IMR-90 (cell line): ENCODE measurements around the gene TMEM100. TPM values are rescaled to one million over a fixed set of nuclear protein-coding genes. Genes with fewer than 3 reads are reported as not detected.

Experiments
- ATAC-seq: fragments of 200-7000 bp; cut with Tn5 transposase; 2 replicates; pipeline ENCODE4 v1.9.1; 2020; ENCODE audit warnings: low read depth, mild to moderate bottlenecking, moderate library complexity
- BruUV-seq: library from RNA; stranded (reverse); fragments of 400-500 nt; replicated peaks from 2 replicates; lab custom pipeline; 2021; lab: Mats Ljungman, UMichigan
- CTCF ChIA-PET: fragments of 300-600 bp; formaldehyde crosslinking; extraction: SDS; loops from one replicate; lab custom pipeline; 2021; ENCODE audit warnings: antibody characterized with exemption; lab: Yijun Ruan, JAX
- POLR2A ChIA-PET: fragments of 300-600 bp; sonication (Branson Sonifier 250); formaldehyde crosslinking; loops from one replicate; lab custom pipeline; 2022; ENCODE audit warnings: antibody characterized with exemption; ENCODE audit not compliant: unreplicated experiment; lab: Charles Lee
- DNase-seq: peaks from one replicate; pipeline ENCODE4 v3.0.0; 2013
- H2AFZ ChIP-seq: replicated peaks from 2 replicates; pipeline ENCODE3; 2013; ENCODE audit warnings: low read length, mild to moderate bottlenecking; ENCODE audit not compliant: poor library complexity
- H2AK5ac ChIP-seq: 2 replicates; pipeline ENCODE4 v1.6.1; 2013; ENCODE audit warnings: low read depth, low read length, inconsistent platforms
- H2AK9ac ChIP-seq: replicated peaks from 2 replicates; pipeline ENCODE3; 2013; ENCODE audit warnings: mild to moderate bottlenecking, low read depth, low read length, moderate library complexity; ENCODE audit not compliant: poor library complexity
- H2BK120ac ChIP-seq: 2 replicates; pipeline ENCODE4 v1.6.1; 2013; ENCODE audit warnings: low read depth, low read length, inconsistent platforms
- H2BK15ac ChIP-seq: 3 replicates; pipeline ENCODE4 v1.6.1; 2013; ENCODE audit warnings: low read depth, low read length, inconsistent platforms
- H2BK20ac ChIP-seq: 2 replicates; pipeline ENCODE4 v1.6.1; 2013; ENCODE audit warnings: low read depth, mild to moderate bottlenecking, inconsistent platforms, low read length, moderate library complexity
- H2BK5ac ChIP-seq: 2 replicates; pipeline ENCODE4 v1.6.1; 2013; ENCODE audit warnings: mild to moderate bottlenecking, low read depth, low read length, inconsistent platforms; ENCODE audit not compliant: poor library complexity, severe bottlenecking
- H3K14ac ChIP-seq: replicated peaks from 2 replicates; pipeline ENCODE4 v1.6.1; 2013; ENCODE audit warnings: low read depth, low read length, inconsistent platforms
- H3K18ac ChIP-seq: 2 replicates; pipeline ENCODE4 v1.6.1; 2013; ENCODE audit warnings: low read depth, low read length, control low read depth
- H3K23ac ChIP-seq: 2 replicates; pipeline ENCODE4 v1.6.1; 2013; ENCODE audit warnings: low read depth, low read length, inconsistent platforms
- H3K27ac ChIP-seq: 2 replicates; pipeline ENCODE4 v1.5.1; 2013; ENCODE audit warnings: mild to moderate bottlenecking, control low read depth, low read length; ENCODE audit not compliant: insufficient read depth
- H3K27me3 ChIP-seq: 2 replicates; pipeline ENCODE4 v1.6.1; 2013; ENCODE audit warnings: low read length; ENCODE audit not compliant: control insufficient read depth, insufficient read depth
- H3K36me3 ChIP-seq: 2 replicates; pipeline ENCODE4 v1.6.1; 2013; ENCODE audit warnings: low read length, mixed read lengths; ENCODE audit not compliant: control insufficient read depth, insufficient read depth
- H3K4ac ChIP-seq: 2 replicates; pipeline ENCODE4 v1.6.1; 2013; ENCODE audit warnings: low read depth, low read length, inconsistent platforms
- H3K4me1 ChIP-seq: 2 replicates; pipeline ENCODE4 v1.6.1; 2013; ENCODE audit warnings: low read length, mixed read lengths; ENCODE audit not compliant: control insufficient read depth, insufficient read depth
- H3K4me2 ChIP-seq: 2 replicates; pipeline ENCODE4 v1.6.1; 2013; ENCODE audit warnings: low read depth, mild to moderate bottlenecking, control low read depth, low read length, moderate library complexity
- H3K4me3 ChIP-seq: 2 replicates; pipeline ENCODE4 v1.5.1; 2013; ENCODE audit warnings: low read depth, mild to moderate bottlenecking, control low read depth, low read length, moderate library complexity; ENCODE audit not compliant: insufficient read depth
- H3K56ac ChIP-seq: 2 replicates; pipeline ENCODE4 v1.6.1; 2013; ENCODE audit warnings: low read length, inconsistent platforms; ENCODE audit not compliant: insufficient read depth; ENCODE audit errors: extremely low read depth
- H3K79me1 ChIP-seq, 2 experiments: 2 replicates each; pipeline ENCODE4 v1.6.1; 2013; ENCODE audit warnings: low read length in 2 of 2, inconsistent platforms in 1 of 2, low read depth in 1 of 2
- H3K9ac ChIP-seq: 2 replicates; pipeline ENCODE4 v1.6.1; 2013; ENCODE audit warnings: low read depth, low read length, control low read depth
- H3K9me1 ChIP-seq: 2 replicates; pipeline ENCODE4 v1.6.1; 2013; ENCODE audit warnings: low read length, inconsistent platforms; ENCODE audit not compliant: insufficient read depth
- H3K9me3 ChIP-seq: 2 replicates; pipeline ENCODE4 v1.6.1; 2013; ENCODE audit warnings: low read length; ENCODE audit not compliant: control insufficient read depth, insufficient read depth
- H4K20me1 ChIP-seq: 2 replicates; pipeline ENCODE4 v1.6.1; 2013; ENCODE audit warnings: low read length, inconsistent platforms; ENCODE audit not compliant: insufficient read depth
- H4K5ac ChIP-seq: 2 replicates; pipeline ENCODE4 v1.6.1; 2013; ENCODE audit warnings: mild to moderate bottlenecking, low read depth, low read length, control low read depth
- H4K8ac ChIP-seq, 2 experiments: 2 replicates each; pipeline ENCODE4 v1.6.1; 2013; ENCODE audit warnings: low read depth in 2 of 2, low read length in 2 of 2, control low read depth in 1 of 2, inconsistent platforms in 1 of 2
- H4K91ac ChIP-seq: 2 replicates; pipeline ENCODE4 v1.6.1; 2013; ENCODE audit warnings: low read depth, low read length, inconsistent platforms; ENCODE audit not compliant: insufficient read depth
- RFX5 ChIP-seq: IDR thresholded peaks from 2 replicates; pipeline ENCODE4 v1.8.0; 2012; ENCODE audit warnings: low read depth, mild to moderate bottlenecking, low read length, moderate library complexity
- SMC3 ChIP-seq: fragments of 150-350 bp; IDR thresholded peaks from 2 replicates; pipeline ENCODE4 v1.6.1; 2016; ENCODE audit warnings: low read depth, mild to moderate bottlenecking, antibody characterized with exemption, low read length, moderate library complexity
- WGBS, 2 experiments: methylation state at CpG; one replicate each; pipeline versions ENCODE4 v1.1.5 to v1.1.7; 2013; ENCODE audit warnings: missing lambda C conversion rate in 2 of 2; ENCODE audit not compliant: insufficient read length in 1 of 2; ENCODE audit errors: extremely low coverage in 2 of 2; 5-methylcytosine and 5-hydroxymethylcytosine counted together
- dilution Hi-C: fragments of 300-500 bp; cut with HindIII; formaldehyde crosslinking; loops from one replicate; pipeline ENCODE4 v1.14.3; 2018; ENCODE audit warnings: low sequenced_read_pairs; ENCODE audit not compliant: unreplicated experiment
- in situ Hi-C: fragments of 300-500 bp; cut with MboI; formaldehyde crosslinking; loops from 3 replicates; pipeline ENCODE4 v1.14.3; 2019; ENCODE audit warnings: low sequenced_read_pairs, inconsistent platforms, mixed read lengths
- intact Hi-C: fragments of 100-400 bp; cut with micrococcal nuclease; formaldehyde crosslinking; loops from 2 replicates; pipeline ENCODE4 v1.10.0; 2022
- polyA plus RNA-seq, 3 experiments: library from polyadenylated mRNA; depleted of rRNA; stranded (reverse); fragments of >200 nt; gene quantifications; 2 replicates each; pipeline ENCODE4 v1.2.3, GENCODE V29; 2012; ENCODE audit warnings: low replicate concordance in 1 of 3
- total RNA-seq: library from RNA; depleted of rRNA; stranded (reverse); fragments of >200 nt; gene quantifications from 2 replicates; pipeline ENCODE4 v1.2.3, GENCODE V29; 2012

The TMEM100 gene
- total and polyA plus RNA-seq, 2 of the 4 experiments (the other 2 are of a cell fraction): 0.21 to 0.36 TPM

- dilution Hi-C loops: no loop called here
- DNase-seq (no peak), ATAC-seq (no peak)
- Histone ChIP-seq H3K9ac (no peak overlapping the region), H2BK120ac (peak overlapping the region; percentile 18; the same call in 1 of the 2 replicates), H3K4ac (no peak overlapping the region), H3K27me3 (peaks cover 1% of the 10 kb centered on the region; the same call in 1 of the 2 replicates), H3K23ac (no peak overlapping the region), H3K4me3 (no peak overlapping the region), H4K8ac (no peak overlapping the region), H2AFZ (no peak overlapping the region), H4K5ac (no peak overlapping the region; the same call in 1 of the 2 replicates), H3K4me1 (peaks cover 22% of the 10 kb centered on the region), H4K91ac (no peak overlapping the region), H2BK15ac (no peak overlapping the region), H3K4me2 (no peak overlapping the region), H3K14ac (no peak overlapping the region), H3K36me3 (no peaks in the 10 kb centered on the region), H2AK9ac (no peak overlapping the region), H3K56ac (no peak overlapping the region), H3K27ac (no peak overlapping the region), H2BK20ac (no peak overlapping the region), H4K20me1 (no peaks in the 10 kb centered on the region), H2AK5ac (no peak overlapping the region), H3K9me3 (no peaks in the 10 kb centered on the region), H2BK5ac (no peak overlapping the region), H3K79me1 (no peaks in the 10 kb centered on the region), H3K18ac (no peak overlapping the region), H3K9me1 (peaks cover 7% of the 10 kb centered on the region)
- POLR2A ChIA-PET: no interaction called here
- in situ Hi-C loops: no loop called here
- CTCF ChIA-PET: interaction anchor here (1.0 kb wide), 1 partner anchor 13 kb away, joined by 3 read pairs; no protein-coding TSS in a partner anchor
- intact Hi-C loops: no loop called here
- no TSS peak for BruUV-seq
- TF ChIP-seq RFX5 (no peak), SMC3 (no peak)
- no CpG with 5 or more reads among the region's 5 CpGs for WGBS, 2 experiments
Measured at GRCh38 chr17:55728361-55728760, 5.7 kb upstream of the TMEM100 start.
